ENCODE data around the gene XPO4. TPM values are rescaled to one million over a fixed set of nuclear protein-coding genes. Genes with fewer than 3 reads are reported as not detected.

The XPO4 gene
- total and polyA plus RNA-seq, 2 donors (not counting 3 experiments of a cell fraction or from before 2014, with no cell fraction given) = 6.0 to 22.5 TPM

- DNase-seq (ENCODE audit: low read depth, low spot score) = no peak
- TF ChIP-seq, protein P1, sequence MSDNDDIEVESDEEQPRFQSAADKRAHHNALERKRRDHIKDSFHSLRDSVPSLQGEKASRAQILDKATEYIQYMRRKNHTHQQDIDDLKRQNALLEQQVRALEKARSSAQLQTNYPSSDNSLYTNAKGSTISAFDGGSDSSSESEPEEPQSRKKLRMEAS (IDR thresholded peaks at IDR 0.05; ENCODE audit: insufficient read depth, insufficient read length) = no peak
- TF ChIP-seq EZH2 (IDR thresholded peaks at IDR 0.05; ENCODE audit: borderline replicate concordance, low read depth, low read length, severe bottlenecking) (no peak), POLR2AphosphoS5 (IDR thresholded peaks at IDR 0.05; ENCODE audit: insufficient read depth, low read depth, low read length) (no peak), JUN (IDR thresholded peaks at IDR 0.05; ENCODE audit: borderline replicate concordance, insufficient read depth, insufficient read length, low read depth) (no peak), MYC (IDR thresholded peaks at IDR 0.05; ENCODE audit: low read depth, low read length) (no peak), FOS (IDR thresholded peaks at IDR 0.05; ENCODE audit: borderline replicate concordance, insufficient read depth, low read length) (no peak), POLR2A (IDR thresholded peaks at IDR 0.05; ENCODE audit: low read depth, low read length) (no peak), GATA2 (IDR thresholded peaks at IDR 0.05; ENCODE audit: insufficient read depth, insufficient read length, low read depth, low read length) (no peak)
- TF ChIP-seq, protein P2, sequence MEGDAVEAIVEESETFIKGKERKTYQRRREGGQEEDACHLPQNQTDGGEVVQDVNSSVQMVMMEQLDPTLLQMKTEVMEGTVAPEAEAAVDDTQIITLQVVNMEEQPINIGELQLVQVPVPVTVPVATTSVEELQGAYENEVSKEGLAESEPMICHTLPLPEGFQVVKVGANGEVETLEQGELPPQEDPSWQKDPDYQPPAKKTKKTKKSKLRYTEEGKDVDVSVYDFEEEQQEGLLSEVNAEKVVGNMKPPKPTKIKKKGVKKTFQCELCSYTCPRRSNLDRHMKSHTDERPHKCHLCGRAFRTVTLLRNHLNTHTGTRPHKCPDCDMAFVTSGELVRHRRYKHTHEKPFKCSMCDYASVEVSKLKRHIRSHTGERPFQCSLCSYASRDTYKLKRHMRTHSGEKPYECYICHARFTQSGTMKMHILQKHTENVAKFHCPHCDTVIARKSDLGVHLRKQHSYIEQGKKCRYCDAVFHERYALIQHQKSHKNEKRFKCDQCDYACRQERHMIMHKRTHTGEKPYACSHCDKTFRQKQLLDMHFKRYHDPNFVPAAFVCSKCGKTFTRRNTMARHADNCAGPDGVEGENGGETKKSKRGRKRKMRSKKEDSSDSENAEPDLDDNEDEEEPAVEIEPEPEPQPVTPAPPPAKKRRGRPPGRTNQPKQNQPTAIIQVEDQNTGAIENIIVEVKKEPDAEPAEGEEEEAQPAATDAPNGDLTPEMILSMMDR (IDR thresholded peaks at IDR 0.05; ENCODE audit: extremely low read depth in 1 of 2, insufficient read depth in 1 of 2, low read depth in 1 of 2, low read length in 2 of 2) = no peak
- POLR2A ChIA-PET = no interaction called here
- no peaks in the 10 kb centered on the region for H3K36me3 ChIP-seq (ENCODE audit: control insufficient read depth in 2 of 2, extremely low read depth in 1 of 2, insufficient read depth in 2 of 2, low read length in 2 of 2)
- no peaks in the 10 kb centered on the region for H3K9me3 ChIP-seq (replicated peaks; ENCODE audit: control insufficient read depth, insufficient read depth, low read length)
- H3K9ac ChIP-seq (replicated peaks; ENCODE audit: extremely low read depth, insufficient read depth, low read length) = no peak overlapping the region
- intact Hi-C loops (cut with micrococcal nuclease) (loop anchor here (5.0 to 10.0 kb wide), 2 partner anchors 279 to 288 kb away; partner anchors contain the start of gene LATS2), dilution Hi-C loops (cut with MboI; ENCODE audit: extremely low pct_ligation_motif_present, low sequenced_read_pairs) (no loop called here)
- FAIRE-seq = no peak
- no peak overlapping the region for H2AFZ ChIP-seq (ENCODE audit: low read depth, low read length)
- no TSS peak for BruUV-seq (replicated peaks)
- no peak overlapping the region for H3K27ac ChIP-seq (ENCODE audit: insufficient read depth, low read depth, low read length)
- no peak overlapping the region for H3K4me3 ChIP-seq (replicated peaks in 1 of 3; ENCODE audit: insufficient read depth in 1 of 3, low read depth in 1 of 3, low read length in 3 of 3)
- no peaks in the 10 kb centered on the region for H3K27me3 ChIP-seq (ENCODE audit: control insufficient read depth in 2 of 2, insufficient read depth in 2 of 2, low read length in 2 of 2)
- CTCF ChIA-PET = interaction anchor here (0.6 to 1.4 kb wide), 2 partner anchors 11 to 52 kb away, joined by 3 to 4 read pairs; no protein-coding TSS in a partner anchor
- H3K9me1 ChIP-seq (replicated peaks; ENCODE audit: control insufficient read depth, extremely low read depth, insufficient read depth, low read length) = no peaks in the 10 kb centered on the region
- H3K79me2 ChIP-seq (ENCODE audit: control insufficient read depth, insufficient read depth, low read length) = peaks cover 6% of the 10 kb centered on the region
- H3K4me1 ChIP-seq (ENCODE audit: control insufficient read depth, extremely low read depth, insufficient read depth, low read length) = peaks cover 15% of the 10 kb centered on the region
- no peaks in the 10 kb centered on the region for H4K20me1 ChIP-seq (replicated peaks; ENCODE audit: control insufficient read depth, extremely low read depth, insufficient read depth, low read length)
- no peak overlapping the region for H3K4me2 ChIP-seq (ENCODE audit: insufficient read depth, low read length)
Measured at GRCh38 chr13:20776751-20777150, 125.8 kb downstream of the XPO4 start.

All from endothelial cell of umbilical vein (primary cell).